Activated CD8-positive, alpha-beta memory T cell treated with anti-CD3 and anti-CD28 coated beads, Interleukin-2, amount 50 U/mL, for 4 hours (primary cell): ENCODE results near the gene P2RY6.
"Not testable (repeated sequence)": the region's sequence is repeated elsewhere in the genome, so short reads cannot be mapped to it uniquely, and the experiment has no call there.

Source experiments
- DNase-seq: peaks from one replicate; pipeline ENCODE4 v3.0.0-alpha.2; 2020

Gene P2RY6

DNA sequence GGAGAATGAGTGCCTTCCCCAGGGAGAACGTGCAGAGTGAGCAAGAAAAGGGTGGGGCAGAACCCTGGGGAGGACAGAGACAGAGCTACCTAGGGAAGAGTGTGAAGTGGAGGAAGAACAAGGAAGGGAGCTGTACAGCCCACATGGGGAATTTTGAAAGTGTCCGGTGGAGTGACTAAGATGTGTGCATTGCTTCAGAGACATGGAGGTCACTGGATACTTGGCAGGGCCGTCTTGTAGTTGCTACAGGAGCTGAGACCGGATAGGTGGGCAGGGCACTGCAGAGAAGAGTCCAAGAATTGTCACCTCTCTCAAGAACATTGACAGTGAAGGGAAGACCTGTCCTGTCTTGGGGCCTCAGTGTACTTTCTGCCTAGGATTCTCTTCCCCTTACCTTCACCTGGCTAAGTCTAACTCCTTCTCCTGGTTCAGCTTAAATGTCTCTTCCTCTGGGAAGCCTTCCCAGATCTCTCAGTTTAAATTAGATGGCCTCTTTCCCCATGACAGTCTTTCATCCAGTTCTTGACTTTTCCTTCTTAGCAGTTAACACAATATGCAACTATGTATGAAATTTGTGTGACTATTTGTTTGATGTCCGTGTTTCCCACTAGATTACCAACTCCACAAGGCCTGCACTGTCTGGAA, 9.2 kb upstream of the P2RY6 start:
- DNase-seq, result no peak

DNA sequence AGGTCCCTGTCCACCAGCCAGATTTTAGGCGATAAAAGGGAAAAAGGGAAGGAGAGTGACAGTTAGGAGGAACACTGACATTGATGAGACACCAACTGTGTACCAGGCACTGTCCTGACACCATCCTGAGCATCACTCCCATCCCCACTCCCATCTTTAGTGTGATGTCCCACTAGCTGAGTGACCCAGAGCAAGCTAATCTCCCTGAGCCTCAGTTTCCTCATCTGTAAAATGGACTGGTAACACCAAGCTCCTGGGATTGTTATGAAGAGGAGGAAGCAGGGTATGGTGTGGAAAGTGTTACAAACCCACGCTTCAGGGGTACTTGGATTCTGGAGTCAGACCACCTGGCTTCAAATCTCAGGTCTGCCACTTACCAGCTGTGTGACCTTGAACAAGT, 8.5 kb upstream of the P2RY6 start:
- no peak for DNase-seq

DNA sequence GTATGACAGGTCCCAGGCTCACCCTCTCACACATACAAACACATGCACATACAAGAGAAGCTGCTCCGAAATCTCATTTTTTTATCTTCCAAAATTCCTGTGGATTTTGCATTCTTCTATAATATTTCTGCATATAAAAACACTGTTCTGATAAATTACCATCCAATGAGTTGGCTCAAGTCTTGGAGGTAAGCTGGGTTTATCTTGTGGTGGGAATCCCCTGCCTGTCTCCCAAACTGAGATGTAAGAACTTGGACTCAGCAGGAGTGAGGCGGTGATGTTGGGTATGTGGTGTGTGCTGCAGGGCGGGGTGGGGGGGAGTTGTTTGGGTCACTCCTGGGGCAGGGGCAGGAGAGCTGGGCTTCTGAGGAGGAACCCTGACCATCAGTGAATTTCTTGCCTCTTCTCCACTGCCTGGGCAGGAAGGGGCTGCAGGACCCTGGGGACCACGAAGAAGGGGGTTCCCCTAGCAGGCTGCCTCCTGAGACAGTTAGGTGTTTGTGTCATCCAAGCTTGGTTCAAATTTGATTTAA, 6.8 kb upstream of the P2RY6 start:
- no peak for DNase-seq

DNA sequence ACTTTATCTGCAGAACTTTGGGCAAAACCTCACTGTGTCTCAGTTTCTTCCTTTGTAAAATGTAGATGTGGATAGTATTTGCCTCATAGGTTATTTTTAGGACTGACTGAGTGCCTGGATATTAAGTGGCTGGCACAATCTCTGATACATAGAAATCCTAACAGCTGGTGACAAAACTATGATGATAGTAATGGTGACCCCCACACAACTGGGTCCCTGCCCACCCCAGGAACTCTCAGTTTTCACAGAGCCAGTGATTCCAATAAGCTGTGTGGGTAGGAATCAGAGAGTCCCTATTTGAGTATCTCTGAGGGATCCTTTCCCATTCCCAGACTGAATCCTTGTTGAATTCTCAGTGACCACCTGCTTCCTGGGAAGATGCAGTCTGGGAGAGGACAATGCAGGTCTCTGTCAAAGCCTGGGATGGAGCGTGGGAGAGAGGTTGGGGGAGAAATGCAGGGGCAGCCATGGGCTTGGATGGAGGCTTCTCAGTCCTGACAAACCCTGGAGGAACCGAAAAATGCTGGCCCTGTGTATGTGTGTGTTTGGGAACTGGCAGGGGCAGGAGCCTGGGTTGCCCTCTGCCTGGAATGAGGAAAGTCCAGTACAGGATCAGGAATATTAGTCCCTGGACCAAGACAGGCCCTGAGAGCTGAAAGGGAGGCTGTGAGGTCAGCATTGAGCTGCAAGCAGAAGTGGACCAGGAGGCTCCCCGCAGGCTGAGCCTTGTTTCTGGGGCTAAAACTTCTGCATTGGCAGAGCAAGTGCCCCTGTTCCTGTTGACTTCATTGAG, 6.1 kb upstream of the P2RY6 start:
- no peak for DNase-seq

DNA sequence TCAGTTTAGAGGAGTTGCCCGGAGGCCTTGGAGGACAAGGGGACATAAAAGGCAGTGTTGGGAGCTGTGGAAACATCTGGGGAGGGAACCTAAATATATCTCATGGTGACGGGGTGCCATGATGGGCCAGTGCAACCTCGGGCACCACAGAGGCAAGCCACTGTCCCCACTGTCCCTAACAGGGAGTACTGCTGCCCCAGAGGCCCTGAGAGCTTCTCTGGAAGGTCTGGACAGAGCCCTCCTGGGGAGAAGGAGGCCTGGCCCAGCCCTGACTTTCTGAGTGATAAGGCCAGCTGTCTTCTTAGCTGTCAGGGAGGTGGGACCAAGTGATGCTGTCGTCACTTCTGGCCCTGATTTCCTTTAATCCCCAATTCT, 5.5 kb upstream of the P2RY6 start:
- DNase-seq, result no peak

DNA sequence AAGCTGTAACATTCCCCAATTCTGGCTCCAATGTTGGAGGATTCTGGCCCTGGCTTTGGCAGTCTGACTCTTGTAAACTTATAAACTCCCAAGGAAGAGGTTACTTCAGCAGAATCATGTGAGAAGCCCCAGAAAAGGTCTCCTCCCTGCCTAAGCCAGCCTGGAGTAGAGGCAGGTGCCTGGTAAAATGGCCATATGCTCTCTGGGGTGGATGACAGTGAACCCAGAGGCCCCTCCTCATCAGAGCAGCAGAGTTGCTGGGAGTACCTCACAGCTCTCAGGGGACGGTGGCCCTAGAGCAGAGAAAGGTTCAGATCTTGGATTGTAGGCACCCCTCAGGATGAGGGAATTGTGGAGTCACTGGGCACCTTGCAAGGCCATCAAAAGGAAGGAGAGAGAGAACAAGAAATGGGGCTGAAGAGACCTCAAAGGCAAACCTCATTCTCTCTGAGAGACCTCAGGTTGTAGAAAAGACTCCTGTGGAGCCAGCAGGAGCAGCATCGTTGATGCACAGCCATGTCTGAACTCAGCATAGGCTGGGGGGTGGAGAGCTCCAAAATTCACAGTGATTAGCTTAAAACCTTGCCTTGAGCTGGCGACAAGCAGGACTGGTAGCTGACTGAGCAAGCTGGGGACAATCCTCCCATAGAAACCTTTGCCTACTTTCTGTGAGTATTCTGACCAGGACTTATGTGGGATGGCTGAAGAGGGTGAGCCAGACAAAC, 4.9 kb upstream of the P2RY6 start:
- no peak for DNase-seq

DNA sequence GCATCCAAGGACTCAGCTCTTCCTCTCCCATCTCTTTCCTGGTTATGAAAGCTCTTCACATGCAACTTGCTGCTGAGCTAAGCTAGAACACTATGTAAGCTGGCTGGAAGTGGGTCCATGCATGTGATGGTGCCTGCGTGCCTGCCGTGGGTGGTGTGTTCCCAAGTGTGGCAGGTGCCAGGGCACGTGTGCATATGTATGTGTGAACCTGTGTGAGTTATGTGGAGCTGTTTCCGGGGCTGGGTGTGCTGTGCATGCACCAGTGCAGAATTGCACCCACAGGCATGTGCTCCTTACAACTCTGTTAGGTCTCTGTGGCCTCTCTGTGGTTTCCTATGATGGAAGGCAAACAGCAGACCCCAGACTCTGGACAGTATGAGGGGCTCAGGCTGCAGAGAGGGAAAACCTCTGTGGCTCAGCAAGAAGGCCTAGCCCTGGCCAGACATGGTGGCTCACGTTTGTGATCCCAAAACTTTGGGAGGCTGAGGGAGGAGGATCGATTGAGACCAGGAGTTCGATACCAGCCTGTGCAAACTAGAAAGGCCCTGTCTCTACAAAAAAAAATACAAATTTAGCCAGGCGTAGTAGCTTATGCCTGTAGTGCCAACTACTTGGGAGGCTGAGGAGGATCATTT, 4.1 kb upstream of the P2RY6 start:
- no peak for DNase-seq

DNA sequence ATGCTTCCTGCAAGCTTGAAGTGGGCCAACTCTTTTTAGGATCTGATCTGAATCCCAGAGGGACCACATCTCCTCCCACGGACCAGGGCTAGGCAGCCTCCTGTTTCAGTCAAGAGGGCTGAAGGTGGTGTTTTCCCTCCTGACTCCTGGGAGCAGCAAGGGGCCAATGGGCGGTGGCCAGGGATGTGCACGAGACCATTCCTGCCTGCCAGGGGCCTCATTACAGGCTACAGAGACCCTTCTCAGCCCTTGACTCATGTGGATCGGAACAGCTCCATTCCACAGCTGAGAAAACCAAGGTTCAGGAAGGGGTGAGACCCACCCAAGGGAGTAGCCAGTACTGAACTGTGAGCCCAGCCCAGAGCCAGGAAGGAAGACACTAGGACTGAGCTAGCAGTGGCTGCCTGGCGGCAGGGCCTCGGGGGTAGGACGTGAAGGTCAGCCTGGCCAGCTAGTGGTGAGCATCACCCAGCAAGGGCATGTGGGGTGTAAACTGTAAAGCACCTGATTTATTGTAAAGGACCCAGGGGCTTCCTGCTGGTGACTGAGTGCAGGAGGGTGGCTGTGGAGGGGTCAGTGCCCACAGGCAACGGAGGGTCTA, 3.4 kb upstream of the P2RY6 start:
- DNase-seq, result no peak

DNA sequence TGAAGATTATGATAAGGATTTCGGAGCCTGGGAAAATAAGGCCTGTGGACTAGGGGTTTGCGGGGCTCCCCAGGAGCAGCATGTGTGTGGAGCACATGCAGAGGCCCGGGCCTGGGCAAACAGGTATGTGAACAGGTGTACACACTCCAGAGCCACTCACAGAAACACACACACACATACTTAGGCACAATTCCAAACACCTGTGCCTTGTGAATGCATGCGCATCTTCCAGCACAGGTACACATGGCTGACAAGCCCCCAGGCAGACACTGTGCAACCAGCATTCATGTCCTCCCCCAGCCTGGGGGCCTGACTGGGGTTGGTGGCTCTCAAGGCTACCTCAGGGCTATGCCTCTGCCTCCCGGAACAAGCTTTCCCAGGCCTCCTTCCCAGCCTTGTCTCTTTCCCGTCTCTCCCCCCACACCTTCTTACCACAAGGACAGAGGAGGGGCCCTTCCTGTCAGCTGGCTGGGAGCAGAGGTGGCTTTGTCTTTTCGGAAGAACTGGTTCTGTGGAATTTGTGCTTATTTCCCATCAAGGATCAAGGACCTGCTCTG, 2.6 kb upstream of the P2RY6 start:
- DNase-seq, result no peak

DNA sequence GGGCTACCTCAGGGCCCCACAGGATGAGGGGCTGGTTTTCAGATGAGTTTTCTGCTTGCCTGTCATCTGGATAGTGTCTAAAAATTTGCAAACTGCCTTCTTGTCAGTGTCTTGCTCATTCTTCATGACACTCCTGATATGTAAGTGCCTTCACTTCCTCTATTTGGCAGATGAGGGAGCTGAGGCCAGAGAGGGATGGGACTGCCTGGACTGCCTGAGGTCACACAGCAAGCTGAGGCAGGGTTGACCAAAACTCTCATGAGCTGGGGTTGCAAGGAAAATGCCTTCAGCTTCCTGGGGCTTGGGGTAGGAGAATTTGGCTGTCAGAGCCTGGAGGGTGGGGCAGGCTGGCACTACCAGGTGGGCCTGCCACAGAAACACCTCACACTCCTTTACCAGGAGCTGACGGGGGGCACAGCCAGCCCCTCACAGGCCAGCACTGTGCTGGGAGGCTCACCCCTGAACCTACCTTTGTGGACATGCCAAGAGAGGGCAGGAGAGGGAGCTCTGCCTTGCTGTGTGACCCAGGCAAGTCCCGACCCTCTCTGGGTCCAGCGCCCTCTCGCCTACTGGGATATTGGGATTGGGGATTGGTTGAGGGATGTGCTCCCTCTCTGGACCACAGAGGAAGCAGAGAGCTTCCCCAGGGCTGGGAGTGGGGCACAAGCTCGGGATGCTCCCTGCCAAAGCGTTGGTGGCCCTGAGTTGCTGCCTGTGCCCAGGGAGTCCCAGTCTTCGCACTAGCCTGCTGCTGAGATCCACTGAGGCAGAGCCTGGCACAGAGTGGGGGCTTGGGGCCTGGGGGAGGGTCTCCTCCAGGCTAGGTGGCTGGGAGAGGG, 1.9 kb upstream of the P2RY6 start:
- DNase-seq, result no peak

DNA sequence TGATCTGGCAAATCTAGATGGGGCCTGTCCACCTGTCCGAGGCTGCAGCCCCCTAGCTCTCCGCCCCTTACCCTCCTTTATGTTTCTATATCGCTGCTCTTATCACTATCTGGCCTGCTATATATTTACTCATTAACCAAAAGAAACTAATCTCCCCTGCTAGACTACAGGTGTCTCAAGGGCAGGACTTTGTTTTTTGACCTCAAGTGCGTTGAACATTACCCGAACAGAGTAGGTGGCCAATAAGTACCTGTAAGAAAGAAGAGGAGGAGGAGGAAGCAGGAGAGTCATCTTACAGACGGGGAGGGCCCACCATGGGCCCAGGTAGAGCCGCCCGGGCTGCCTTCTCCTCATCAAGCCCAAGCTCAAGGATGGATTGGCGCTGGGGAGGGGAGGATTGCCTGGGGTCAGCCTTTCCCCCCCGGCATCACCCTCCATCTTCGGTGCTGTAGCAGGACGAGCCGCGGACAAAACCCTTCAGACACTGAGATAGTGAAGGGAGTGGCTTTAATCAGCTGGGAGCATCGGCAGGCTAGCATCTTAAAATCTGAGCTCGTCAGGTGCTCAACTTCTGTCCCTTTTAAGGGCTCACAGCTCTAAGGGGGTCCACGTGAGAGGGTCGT, 1.2 kb upstream of the P2RY6 start:
- no peak for DNase-seq

DNA sequence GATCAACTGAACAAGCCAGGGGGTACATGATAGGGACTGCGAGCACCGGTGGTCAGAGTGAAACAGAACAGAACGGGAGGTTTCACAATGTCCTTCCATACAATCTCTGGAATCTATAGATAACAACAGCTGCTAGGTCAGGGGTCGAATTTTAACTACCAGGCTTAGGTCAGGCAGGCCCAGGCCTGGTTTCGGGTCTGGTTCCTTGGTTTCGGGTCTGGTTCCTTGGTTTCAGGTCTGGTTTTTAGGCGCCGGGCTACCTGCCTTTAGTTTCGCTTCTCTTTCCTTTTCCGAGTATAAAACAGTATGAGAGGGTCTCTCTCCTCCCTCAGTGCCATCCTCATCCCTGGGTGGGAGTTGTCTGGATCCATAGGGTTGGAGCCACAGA, 666 bp upstream of the P2RY6 start:
- DNase-seq, result not testable (repeated sequence)

DNA sequence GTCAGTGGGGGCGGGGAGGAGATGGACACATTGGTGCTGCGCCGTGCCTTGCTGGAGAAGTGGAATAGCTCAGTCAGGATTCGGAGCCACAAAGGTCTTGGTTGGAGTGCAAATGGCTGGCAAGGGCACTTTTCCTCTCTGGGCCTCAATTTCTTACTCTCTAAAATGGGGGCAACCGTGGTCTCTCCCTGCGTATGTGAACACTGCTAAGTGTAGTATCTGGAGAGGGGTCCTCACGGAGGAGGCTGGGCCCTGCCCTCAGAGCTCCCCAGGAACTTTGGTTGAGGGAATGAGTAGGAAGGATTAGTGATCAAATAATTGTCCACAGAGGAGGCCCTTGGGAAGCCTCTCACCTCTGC, 521 bp downstream of the P2RY6 start:
- DNase-seq, result no peak

DNA sequence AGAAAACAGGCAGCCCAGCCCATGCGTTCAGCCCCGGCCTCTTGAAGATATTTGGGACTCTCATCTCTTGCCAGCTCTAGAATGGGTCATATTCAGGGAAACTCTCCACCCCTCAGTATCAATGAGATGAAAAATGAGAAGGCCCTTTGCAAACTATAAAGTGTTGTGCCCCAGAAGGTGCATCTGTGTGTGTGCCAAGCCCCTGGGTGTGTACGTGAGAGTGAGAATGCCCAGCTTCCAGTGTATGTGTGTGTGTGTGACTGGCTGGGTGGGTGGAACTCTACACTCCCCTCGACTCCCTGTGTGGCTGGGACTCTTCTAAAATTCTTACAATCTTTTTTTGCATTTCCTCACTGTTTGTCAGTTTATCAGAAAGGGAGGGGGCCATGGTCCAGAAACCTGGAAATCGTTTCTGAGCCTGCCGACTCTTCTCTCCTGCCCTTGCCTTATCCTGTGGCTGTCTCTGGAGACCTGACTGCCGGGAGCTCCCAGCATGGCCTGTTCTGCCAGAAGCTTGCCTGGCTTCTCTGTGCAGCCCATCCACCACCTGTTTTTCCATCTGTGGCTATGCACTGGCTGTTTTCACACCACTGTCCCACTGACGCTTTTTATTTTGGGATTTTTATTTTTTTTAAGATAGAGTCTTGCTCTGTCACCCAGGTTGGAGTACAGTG, 1.2 kb downstream of the P2RY6 start:
- DNase-seq, result no peak

DNA sequence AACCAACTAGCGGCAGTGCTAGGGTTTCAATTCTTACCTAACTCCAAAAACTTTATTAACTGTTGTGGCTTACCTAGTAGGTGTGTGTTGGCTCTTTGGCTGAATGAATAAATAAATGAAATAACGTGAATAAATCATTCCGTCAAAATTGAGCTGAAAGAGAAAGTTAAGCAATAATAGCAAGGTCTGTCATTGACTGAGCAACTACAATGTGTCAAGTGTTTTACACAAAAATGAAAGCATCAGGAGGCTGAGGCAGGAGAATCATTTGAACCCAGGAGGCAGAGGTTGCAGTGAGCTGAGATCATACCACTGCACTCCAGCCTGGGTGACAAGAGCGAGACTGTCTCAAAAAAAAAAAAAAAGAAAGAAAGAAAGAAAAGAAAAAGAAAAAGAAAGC, 2.1 kb downstream of the P2RY6 start:
- DNase-seq, result not testable (repeated sequence)

DNA sequence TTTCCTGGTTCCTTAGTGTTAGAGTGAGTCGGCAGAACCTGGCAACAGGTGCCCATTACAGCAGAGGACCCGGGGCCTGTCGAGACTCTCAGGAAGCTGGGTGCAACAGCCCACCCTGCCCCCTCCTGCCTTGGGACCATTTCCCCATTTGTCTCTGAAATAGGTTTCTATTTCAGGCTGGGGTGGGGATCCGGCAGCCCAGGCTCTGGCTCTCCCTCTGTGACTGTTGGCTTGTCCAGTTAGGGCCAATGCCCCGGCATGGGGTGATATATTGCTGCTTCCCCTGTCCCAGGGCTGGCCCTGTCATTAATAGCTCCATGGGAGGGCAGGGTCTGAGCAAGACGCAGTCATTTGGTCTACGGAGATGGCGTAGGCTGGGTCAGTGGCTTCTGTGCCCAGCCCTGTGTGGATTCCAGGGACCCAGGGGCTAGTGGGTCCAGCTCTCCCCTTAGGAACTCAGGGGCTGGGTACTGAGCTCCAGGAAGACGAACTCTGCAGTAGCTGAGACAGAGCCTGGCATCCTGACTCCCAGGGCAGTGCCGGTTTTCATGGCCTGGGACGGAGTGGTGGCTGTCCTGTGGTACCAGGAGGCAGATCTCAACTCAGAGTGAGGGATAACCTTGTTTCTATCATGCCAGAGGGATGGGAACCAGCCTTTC, 2.7 kb downstream of the P2RY6 start:
- no peak for DNase-seq

DNA sequence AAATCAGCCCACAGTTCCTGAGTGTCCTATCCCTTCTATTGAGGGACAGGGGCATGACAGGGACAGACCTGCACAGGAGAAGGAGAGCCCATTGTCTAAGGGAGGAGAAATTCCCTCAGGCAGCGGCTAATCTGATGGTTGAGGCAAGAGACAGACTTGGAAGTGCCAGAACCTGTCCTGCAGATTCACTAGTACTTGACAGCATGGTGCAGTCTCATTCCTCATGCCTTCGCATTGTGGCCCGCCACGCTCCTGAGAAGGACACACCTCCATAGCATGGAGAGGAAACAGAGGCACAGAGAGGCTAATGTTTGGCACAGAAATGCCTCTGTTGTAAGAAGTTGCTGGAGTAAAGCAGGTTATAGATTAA, 3.2 kb downstream of the P2RY6 start:
- DNase-seq, result no peak

DNA sequence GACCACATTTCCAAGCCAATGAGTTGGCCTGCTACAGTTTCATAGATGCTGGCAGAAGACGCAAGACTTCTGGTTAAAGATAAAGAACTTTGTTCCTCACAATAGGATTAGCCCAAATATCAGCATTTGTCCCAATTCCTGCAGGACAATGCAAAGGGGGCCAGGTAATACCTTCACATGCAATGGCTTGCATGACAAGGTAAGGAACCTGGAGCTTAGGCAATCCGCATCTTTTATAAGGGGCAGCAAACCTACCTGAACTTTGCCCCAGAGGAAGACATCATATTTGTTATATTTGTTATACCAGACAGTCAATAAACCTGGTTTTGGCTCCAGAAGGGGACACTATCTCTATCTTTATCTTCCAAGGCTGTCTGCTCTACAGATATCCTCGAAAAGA, 5.3 kb downstream of the P2RY6 start:
- no peak for DNase-seq

DNA sequence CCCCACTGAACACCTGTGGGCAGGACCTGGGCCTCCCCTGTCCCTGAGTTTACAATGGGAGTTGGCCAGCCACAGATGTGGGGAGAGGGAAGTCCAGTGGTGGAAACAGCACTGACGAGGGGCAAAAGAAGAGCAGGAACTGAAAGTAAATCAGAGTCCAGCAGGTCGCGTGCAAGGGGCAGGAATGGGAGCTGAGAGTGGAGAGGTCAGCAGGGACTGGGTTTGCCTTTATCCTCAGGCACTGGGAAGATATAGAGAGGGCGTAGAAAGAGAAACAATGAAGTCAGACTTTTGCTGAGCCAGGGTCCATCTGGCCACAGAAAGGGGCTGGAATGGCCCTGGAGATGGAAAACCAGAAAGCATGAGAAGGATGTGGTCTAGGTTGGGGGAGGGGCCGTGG, 8.5 kb downstream of the P2RY6 start:
- no peak for DNase-seq

DNA sequence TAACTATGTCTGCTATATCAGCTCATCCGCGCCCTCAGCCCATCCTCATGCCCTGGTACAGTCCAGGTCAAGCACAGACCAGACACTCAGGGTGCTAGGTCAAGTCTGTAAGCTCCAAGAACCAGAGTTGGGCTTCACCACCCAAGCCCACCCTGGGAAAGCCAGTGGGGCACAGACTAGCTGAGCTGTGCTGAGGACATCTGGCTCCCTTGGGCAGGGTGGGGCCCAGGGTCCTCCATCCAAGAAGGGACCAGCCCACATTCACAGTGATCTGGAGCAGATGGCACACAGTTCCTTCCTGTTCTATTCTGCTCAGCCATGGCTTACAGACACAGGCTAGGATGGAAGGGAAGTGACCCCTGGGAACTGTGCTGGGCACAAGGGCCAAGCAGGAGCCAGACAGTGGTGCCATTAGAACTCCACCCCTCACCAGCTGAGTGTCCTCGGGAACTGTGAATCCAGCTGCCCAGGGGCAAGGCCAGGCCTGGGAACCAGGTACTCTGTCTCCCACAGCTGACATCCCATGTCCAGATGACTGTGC, 9.1 kb downstream of the P2RY6 start:
- no peak for DNase-seq
